OCI-LY1 (cell line): Measurements from ENCODE around the gene CADM1.

ENCODE experiments used
- H2AFZ ChIP-seq: fragments of 200-600 bp; sonication (generic), shearing (Covaris generic); 2 replicates; pipeline ENCODE4 v1.6.0; 2014; ENCODE audit warnings: antibody characterized with exemption, mild to moderate bottlenecking, low read length
- H3F3A ChIP-seq: fragments of 200-600 bp; sonication (generic), shearing (Covaris generic); 2 replicates; pipeline ENCODE4 v1.6.0; 2014; ENCODE audit warnings: mild to moderate bottlenecking, antibody characterized with exemption, low read length, moderate library complexity; ENCODE audit not compliant: insufficient read depth
- H3K27ac ChIP-seq: fragments of 200-600 bp; sonication (generic); 2 replicates; pipeline ENCODE4 v1.5.1; 2014; ENCODE audit warnings: low read length, mixed run types, mild to moderate bottlenecking, low read depth; ENCODE audit not compliant: poor library complexity, severe bottlenecking
- H3K27me3 ChIP-seq: fragments of 200-600 bp; sonication (generic); 2 replicates; pipeline ENCODE4 v1.6.0; 2014; ENCODE audit warnings: antibody characterized with exemption, mild to moderate bottlenecking, low read length, moderate library complexity; ENCODE audit not compliant: insufficient read depth
- H3K36me3 ChIP-seq: fragments of 200-600 bp; sonication (generic); 2 replicates; pipeline ENCODE4 v1.6.1; 2014; ENCODE audit warnings: mild to moderate bottlenecking, antibody characterized with exemption, low read length, moderate library complexity, mixed read lengths; ENCODE audit not compliant: insufficient read depth
- H3K4me1 ChIP-seq: fragments of 200-600 bp; sonication (generic); 2 replicates; pipeline ENCODE4 v1.5.1; 2014; ENCODE audit warnings: mild to moderate bottlenecking, low read length, moderate library complexity; ENCODE audit not compliant: insufficient read depth, severe bottlenecking
- H3K4me2 ChIP-seq: fragments of 200-600 bp; sonication (generic), shearing (Covaris generic); 2 replicates; pipeline ENCODE4 v1.6.1; 2014; ENCODE audit warnings: low read length
- H3K4me3 ChIP-seq: fragments of 200-600 bp; sonication (generic); 2 replicates; pipeline ENCODE4 v1.5.1; 2014; ENCODE audit warnings: low read length, low read depth, mild to moderate bottlenecking, mixed read lengths; ENCODE audit not compliant: poor library complexity, severe bottlenecking
- H3K79me2 ChIP-seq: fragments of 200-600 bp; shearing (Covaris generic); 2 replicates; pipeline ENCODE4 v1.6.1; 2016; ENCODE audit warnings: mixed run types, low read length, mixed read lengths; ENCODE audit not compliant: insufficient read depth
- H3K9ac ChIP-seq: fragments of 200-600 bp; sonication (generic), shearing (Covaris generic); 2 replicates; pipeline ENCODE4 v1.6.1; 2014; ENCODE audit warnings: mild to moderate bottlenecking, low read length, mixed read lengths
- H3K9me2 ChIP-seq: fragments of 200-600 bp; sonication (generic), shearing (Covaris generic); 2 replicates; pipeline ENCODE4 v1.6.1; 2014; ENCODE audit warnings: low read depth, mild to moderate bottlenecking, low read length, mixed read lengths
- H3K9me3 ChIP-seq: fragments of 200-600 bp; shearing (Covaris generic); 2 replicates; pipeline ENCODE4 v1.6.1; 2014; ENCODE audit warnings: low read length, mixed read lengths
- H4K20me1 ChIP-seq: fragments of 200-600 bp; sonication (generic), shearing (Covaris generic); 2 replicates; pipeline ENCODE4 v1.6.0; 2016; ENCODE audit warnings: mild to moderate bottlenecking, low read length; ENCODE audit not compliant: insufficient read depth
- EZH2 ChIP-seq: fragments of 200-600 bp; sonication (generic), shearing (Covaris generic); IDR thresholded peaks from 2 replicates; pipeline ENCODE4 v1.8.0; 2017; ENCODE audit warnings: borderline replicate concordance, mixed run types, mild to moderate bottlenecking, antibody characterized with exemption, low read length, moderate library complexity, mixed read lengths
- TF ChIP-seq, protein P1 (sequence below): fragments of 200-600 bp; sonication (generic), shearing (Covaris generic); IDR thresholded peaks from 2 replicates; pipeline ENCODE4 v1.5.1; 2017; ENCODE audit warnings: mild to moderate bottlenecking, antibody characterized with exemption, low read length, moderate library complexity, mixed read lengths

CADM1 gene

GRCh38 chr11:115425250-115425649 lies 79.0 kb downstream of the CADM1 start:
- Histone ChIP-seq H3K4me2 (no peak overlapping the region), H3F3A (no peaks in the 10 kb centered on the region), H3K79me2 (no peaks in the 10 kb centered on the region), H3K27me3 (no peaks in the 10 kb centered on the region), H3K4me1 (no peaks in the 10 kb centered on the region), H3K9me3 (no peaks in the 10 kb centered on the region), H3K27ac (no peak overlapping the region), H3K9me2 (no peaks in the 10 kb centered on the region), H3K36me3 (no peaks in the 10 kb centered on the region), H3K4me3 (no peak overlapping the region), H2AFZ (no peak overlapping the region), H4K20me1 (no peaks in the 10 kb centered on the region), H3K9ac (no peak overlapping the region)
- no peak for TF ChIP-seq EZH2
- TF ChIP-seq, protein P1, sequence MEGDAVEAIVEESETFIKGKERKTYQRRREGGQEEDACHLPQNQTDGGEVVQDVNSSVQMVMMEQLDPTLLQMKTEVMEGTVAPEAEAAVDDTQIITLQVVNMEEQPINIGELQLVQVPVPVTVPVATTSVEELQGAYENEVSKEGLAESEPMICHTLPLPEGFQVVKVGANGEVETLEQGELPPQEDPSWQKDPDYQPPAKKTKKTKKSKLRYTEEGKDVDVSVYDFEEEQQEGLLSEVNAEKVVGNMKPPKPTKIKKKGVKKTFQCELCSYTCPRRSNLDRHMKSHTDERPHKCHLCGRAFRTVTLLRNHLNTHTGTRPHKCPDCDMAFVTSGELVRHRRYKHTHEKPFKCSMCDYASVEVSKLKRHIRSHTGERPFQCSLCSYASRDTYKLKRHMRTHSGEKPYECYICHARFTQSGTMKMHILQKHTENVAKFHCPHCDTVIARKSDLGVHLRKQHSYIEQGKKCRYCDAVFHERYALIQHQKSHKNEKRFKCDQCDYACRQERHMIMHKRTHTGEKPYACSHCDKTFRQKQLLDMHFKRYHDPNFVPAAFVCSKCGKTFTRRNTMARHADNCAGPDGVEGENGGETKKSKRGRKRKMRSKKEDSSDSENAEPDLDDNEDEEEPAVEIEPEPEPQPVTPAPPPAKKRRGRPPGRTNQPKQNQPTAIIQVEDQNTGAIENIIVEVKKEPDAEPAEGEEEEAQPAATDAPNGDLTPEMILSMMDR = no peak

- Histone ChIP-seq H3K4me1 (no peaks in the 10 kb centered on the region), H3K4me3 (no peak overlapping the region), H3K9me2 (no peaks in the 10 kb centered on the region), H3K4me2 (no peak overlapping the region), H2AFZ (no peak overlapping the region), H3K27me3 (no peaks in the 10 kb centered on the region), H3K79me2 (no peaks in the 10 kb centered on the region), H3K9me3 (no peaks in the 10 kb centered on the region), H4K20me1 (no peaks in the 10 kb centered on the region), H3K36me3 (no peaks in the 10 kb centered on the region), H3F3A (no peaks in the 10 kb centered on the region), H3K9ac (no peak overlapping the region), H3K27ac (no peak overlapping the region)
- TF ChIP-seq EZH2 = no peak
- TF ChIP-seq, protein P1 = no peak
These were observed 80.3 kb downstream of the CADM1 start for GRCh38 chr11:115423728-115424459.

DNA sequence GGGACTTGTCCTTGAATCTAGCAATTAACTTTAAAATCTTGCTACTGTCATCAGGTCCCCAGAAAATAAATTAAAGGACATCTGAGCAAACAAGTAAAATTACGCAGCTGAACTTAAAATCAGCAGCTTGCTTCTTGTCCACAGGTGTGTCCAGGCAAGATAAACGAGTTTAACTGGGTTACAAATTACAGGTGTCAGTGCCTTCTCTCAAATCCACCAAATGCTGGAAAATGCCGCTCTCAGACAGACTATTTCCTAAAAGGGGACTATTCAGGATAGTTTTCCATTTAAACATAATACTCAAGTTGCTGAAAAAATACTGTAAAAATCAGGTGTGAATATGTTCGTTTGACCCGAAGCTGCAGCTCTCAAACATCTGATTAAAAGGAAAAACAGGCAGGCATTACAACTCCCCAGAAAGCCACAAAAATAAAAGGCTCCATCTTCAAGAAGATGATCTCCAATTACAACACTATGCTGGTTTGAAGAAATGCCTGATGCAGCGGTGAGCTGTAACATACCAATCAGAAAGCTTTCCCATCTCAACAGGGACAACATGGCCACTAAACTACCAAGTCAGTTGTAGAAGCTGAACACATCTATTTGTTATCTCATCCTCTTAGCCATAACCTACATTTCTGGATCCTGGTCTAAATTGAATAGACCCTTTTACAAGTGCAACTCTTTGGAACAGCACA lies 82.1 kb downstream of the CADM1 start:
- Histone ChIP-seq H3K4me1 (no peaks in the 10 kb centered on the region), H3K9me2 (no peaks in the 10 kb centered on the region), H3K79me2 (no peaks in the 10 kb centered on the region), H3K27ac (no peak overlapping the region), H3K9ac (no peak overlapping the region), H3K4me3 (no peak overlapping the region), H3F3A (no peaks in the 10 kb centered on the region), H3K27me3 (no peaks in the 10 kb centered on the region), H4K20me1 (no peaks in the 10 kb centered on the region), H3K36me3 (no peaks in the 10 kb centered on the region), H3K9me3 (no peaks in the 10 kb centered on the region), H2AFZ (no peak overlapping the region), H3K4me2 (no peak overlapping the region)
- no peak for TF ChIP-seq EZH2
- TF ChIP-seq, protein P1 = no peak
